GM19043 (cell line): Measurements from ENCODE around the gene SREBF1.

Experiments used
- ATAC-seq: cut with Tn5 transposase; IDR thresholded peaks from one replicate; pipeline ENCODE4 v1.9.1; 2021; ENCODE audit warnings: low read depth; ENCODE audit not compliant: unreplicated experiment

SREBF1 gene

GRCh38 chr17:17798573-17799255 is 38.1 kb downstream of the SREBF1 start:
- no peak for ATAC-seq

GRCh38 chr17:17798010-17798556 is 38.7 kb downstream of the SREBF1 start:
- no peak for ATAC-seq

- no peak for ATAC-seq
Observed at GRCh38 chr17:17797119-17797809, 39.5 kb downstream of the SREBF1 start.

GRCh38 chr17:17796787-17797061 is 40.1 kb downstream of the SREBF1 start:
- no peak for ATAC-seq

DNA sequence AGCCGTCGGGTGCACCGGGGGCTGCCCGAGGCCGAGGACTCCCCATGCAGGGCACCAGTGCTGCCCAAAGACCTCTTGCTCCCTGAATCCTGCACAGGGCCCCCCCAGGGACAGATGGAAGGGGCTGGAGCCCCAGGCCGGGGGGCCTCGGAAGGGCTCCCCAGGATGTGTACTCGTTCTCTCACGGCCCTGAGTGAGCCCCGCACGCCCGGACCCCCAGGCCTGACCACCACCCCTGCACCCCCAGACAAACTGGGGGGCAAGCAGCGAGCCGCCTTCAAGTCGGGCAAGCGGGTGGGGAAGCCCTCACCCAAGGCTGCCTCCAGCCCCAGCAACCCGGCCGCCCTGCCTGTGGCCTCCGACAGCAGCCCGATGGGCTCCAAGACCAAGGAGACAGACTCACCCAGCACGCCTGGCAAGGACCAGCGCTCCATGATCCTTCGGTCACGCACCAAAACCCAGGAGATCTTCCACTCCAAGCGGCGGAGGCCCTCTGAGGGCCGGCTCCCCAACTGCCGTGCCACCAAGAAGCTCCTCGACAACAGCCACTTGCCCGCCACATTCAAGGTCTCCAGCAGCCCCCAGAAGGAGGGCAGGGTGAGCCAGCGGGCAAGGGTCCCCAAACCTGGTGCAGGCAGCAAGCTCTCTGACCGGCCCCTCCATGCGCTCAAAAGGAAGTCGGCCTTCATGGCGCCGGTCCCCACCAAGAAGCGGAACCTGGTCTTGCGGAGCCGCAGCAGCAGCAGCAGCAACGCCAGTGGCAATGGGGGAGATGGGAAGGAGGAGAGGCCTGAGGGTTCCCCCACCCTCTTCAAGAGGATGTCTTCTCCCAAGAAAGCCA is 40.6 kb downstream of the SREBF1 start:
- ATAC-seq, result no peak

DNA sequence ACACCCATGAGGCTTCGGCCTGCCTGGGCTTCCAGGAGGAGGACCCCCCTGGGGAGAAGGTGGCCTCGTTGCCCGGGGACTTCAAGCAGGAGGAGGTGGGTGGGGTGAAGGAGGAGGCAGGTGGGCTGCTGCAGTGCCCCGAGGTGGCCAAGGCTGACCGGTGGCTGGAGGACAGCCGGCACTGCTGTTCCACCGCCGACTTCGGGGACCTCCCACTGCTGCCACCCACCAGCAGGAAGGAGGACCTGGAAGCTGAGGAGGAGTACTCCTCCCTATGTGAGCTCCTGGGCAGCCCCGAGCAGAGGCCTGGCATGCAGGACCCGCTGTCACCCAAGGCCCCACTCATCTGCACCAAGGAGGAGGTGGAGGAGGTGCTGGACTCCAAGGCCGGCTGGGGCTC is 41.5 kb downstream of the SREBF1 start:
- no peak for ATAC-seq

GRCh38 chr17:17794382-17794781 is 42.4 kb downstream of the SREBF1 start:
- no peak for ATAC-seq

GRCh38 chr17:17793378-17794214 is 43.2 kb downstream of the SREBF1 start:
- ATAC-seq, result no peak

- no peak for ATAC-seq
Observed at GRCh38 chr17:17792551-17793377, 44.0 kb downstream of the SREBF1 start.

GRCh38 chr17:17792037-17792550 is 44.7 kb downstream of the SREBF1 start:
- ATAC-seq, result no peak

DNA sequence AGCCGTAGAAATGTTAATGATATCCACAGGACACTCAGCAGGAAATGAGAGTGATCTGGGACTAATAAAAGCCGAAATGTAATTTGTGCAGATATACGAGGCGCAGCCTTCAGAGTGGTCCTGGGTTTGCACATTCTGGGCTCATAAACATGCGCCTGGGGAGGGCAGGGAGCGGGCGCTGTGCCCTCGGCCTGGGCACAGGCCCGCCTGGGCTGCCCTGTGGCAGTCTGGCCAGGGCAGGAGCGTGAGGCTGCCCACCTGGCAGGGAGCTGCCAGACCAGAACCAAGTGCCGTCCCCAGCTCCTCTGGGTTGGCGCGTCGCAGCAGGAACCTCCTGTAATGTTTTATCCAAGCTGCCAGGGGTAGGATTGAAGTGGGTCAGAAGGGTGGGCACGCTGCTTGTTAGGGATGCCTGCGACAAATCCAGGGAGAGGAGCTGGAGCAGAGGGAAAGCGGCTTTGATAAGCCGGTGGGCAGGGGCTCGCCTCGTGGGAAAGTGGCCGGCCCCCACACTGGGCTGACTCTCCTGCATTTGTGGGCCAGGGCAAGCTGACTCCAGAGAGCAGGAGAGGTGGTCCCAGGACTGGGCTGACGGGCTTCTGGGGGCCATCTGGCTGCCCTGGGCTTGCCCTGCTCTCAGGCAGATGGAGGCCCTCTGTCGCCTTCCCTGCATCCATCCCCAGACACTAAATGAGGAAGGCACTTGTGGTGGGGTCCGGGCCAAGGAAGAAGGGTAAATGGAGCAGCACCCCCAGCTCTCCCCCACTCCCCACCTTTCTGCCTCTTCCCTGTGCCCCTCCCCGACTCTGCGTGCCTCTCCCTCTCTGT is 45.9 kb downstream of the SREBF1 start:
- no peak for ATAC-seq

- no peak for ATAC-seq
Observed at GRCh38 chr17:17789828-17790636, 46.8 kb downstream of the SREBF1 start.

GRCh38 chr17:17789410-17789809 is 47.4 kb downstream of the SREBF1 start:
- ATAC-seq, result no peak

DNA sequence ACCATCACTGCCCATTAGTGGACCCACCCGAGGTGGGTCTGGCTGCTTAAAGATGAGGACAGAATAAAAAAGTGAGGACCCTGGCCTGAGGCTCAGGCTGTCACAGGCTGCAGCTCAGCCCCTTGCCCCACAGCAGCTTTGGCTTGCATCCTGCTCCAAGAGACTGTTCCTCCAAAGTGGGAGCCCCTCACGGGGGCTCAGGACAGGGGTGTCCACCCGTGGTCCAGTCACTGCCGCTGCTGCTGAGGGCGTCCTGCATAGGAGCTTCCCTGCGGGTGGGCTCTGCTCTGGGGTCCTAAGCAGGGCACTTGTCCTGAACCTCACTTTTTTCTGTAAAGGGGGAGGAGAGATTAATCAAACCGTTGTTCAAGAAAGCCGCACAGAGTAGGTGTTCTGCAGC is 47.8 kb downstream of the SREBF1 start:
- no peak for ATAC-seq

DNA sequence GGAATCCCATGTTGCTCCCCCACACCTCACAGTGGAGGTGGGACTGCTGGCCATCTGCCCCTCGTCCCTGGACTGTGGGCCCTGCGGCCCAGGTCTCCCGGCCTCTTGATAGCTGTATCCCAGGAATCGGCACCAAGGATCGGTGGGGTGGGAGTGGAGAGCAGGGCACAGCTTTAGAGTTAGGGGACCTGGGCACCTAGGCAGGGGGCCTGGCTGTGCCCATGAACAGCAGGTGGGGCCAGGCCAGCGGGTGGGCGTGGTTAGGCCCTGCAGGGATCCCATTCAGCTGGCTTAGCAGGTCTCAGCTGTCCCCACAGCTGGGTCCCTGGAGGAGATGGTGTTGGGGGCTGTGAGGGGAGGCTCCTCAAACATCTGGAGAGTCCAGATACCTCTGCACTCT is 49.2 kb downstream of the SREBF1 start:
- no peak for ATAC-seq

- no peak for ATAC-seq
Observed at GRCh38 chr17:17786998-17787397, 49.8 kb downstream of the SREBF1 start.

DNA sequence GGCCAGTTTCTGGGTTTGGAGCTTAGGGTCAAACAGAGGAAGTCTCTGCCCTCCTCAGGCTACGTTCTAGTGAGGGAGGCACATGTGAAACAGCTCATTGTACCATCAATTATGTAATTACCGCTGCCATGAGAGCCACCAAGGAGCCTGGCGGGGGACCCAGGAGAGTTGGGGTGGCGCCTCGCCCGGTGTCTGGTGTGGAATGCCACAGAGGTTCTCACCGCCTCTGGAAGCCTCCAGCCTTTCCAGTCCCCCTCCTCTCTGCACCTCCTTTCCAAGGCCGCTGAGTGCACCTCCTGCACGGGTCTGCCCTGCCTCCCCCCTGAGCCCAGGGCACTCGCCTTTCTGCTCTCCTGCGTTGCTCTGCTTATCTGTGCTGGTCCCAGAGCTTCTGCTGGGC is 51.4 kb downstream of the SREBF1 start:
- ATAC-seq, result no peak
